Left ventricle myocardium inferior (tissue), 1 donor: ENCODE measurements around the gene ELF4. TPM values are rescaled to one million over a fixed set of nuclear protein-coding genes. Genes with fewer than 3 reads are reported as not detected.
A peak's percentile ranks its signal among the peaks of the same experiment; 100 is the strongest.

Experiments
- DNase-seq: peaks from one replicate; pipeline ENCODE4 v3.0.0-alpha.2; 2020
- H3K27ac ChIP-seq: fragments of 200-600 bp; replicated peaks from 2 replicates; pipeline ENCODE4 v1.8.0; 2021
- H3K27me3 ChIP-seq: fragments of 200-600 bp; 2 replicates; pipeline ENCODE4 v1.8.0; 2021; ENCODE audit warnings: low read depth
- H3K36me3 ChIP-seq: fragments of 200-600 bp; 2 replicates; pipeline ENCODE4 v1.8.0; 2021
- H3K4me1 ChIP-seq: fragments of 200-600 bp; 2 replicates; pipeline ENCODE4 v1.8.0; 2021
- H3K4me3 ChIP-seq: fragments of 200-600 bp; 2 replicates; pipeline ENCODE4 v1.8.0; 2021; ENCODE audit warnings: mild to moderate bottlenecking, moderate library complexity
- H3K9me3 ChIP-seq: fragments of 200-600 bp; replicated peaks from 2 replicates; pipeline ENCODE4 v1.8.0; 2021
- intact Hi-C: fragments of 100-400 bp; cut with micrococcal nuclease; formaldehyde crosslinking; loops from one replicate; pipeline ENCODE4 v1.11.0; 2022
- total RNA-seq: library from RNA; stranded (reverse); fragmentation: NEBNext Ultra II Directional; extraction: Animal tissue kit (Norgen Biotek cat#: 25700); gene quantifications from one replicate; pipeline ENCODE4 v1.2.1, GENCODE V29; 2021
- TF ChIP-seq, protein P1 (sequence below): fragments of 200-600 bp; IDR thresholded peaks from 2 replicates; pipeline ENCODE4 v1.8.0; 2021; ENCODE audit warnings: antibody characterized with exemption, mild to moderate bottlenecking, borderline replicate concordance
- donor health status: DM: no; HTN: yes; CAD: no; lungs with severe emphysema.

ELF4 gene
- total RNA-seq, 1 donor from 2014 or later = 2.2 TPM

DNA sequence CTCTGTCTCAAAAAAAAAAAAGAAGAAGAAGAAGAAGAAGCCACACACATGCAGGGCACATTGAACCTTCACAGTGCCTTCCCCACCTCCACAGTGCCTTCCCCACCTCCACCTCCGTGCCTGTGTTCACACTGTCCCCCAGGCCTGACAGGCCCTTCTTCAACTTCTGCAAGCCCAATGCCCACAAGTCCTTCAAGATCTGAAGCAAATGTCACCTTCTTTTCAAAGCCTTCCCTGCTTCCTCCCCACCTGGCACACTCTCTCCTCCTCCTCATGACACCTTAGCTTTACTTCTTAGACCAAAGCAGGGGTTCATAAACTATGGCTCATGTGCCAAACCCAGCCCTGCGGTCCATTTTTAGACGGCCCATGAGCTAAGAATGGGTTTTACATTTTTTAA lies 19.9 kb downstream of the ELF4 start:
- peaks cover 14% of the 10 kb centered on the region for H3K4me1 ChIP-seq
- DNase-seq = no peak
- H3K4me3 ChIP-seq = no peak overlapping the region
- intact Hi-C loops = no loop called here
- H3K9me3 ChIP-seq = no peaks in the 10 kb centered on the region
- no peaks in the 10 kb centered on the region for H3K27me3 ChIP-seq
- TF ChIP-seq, protein P1, sequence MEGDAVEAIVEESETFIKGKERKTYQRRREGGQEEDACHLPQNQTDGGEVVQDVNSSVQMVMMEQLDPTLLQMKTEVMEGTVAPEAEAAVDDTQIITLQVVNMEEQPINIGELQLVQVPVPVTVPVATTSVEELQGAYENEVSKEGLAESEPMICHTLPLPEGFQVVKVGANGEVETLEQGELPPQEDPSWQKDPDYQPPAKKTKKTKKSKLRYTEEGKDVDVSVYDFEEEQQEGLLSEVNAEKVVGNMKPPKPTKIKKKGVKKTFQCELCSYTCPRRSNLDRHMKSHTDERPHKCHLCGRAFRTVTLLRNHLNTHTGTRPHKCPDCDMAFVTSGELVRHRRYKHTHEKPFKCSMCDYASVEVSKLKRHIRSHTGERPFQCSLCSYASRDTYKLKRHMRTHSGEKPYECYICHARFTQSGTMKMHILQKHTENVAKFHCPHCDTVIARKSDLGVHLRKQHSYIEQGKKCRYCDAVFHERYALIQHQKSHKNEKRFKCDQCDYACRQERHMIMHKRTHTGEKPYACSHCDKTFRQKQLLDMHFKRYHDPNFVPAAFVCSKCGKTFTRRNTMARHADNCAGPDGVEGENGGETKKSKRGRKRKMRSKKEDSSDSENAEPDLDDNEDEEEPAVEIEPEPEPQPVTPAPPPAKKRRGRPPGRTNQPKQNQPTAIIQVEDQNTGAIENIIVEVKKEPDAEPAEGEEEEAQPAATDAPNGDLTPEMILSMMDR = no peak
- H3K36me3 ChIP-seq = no peaks in the 10 kb centered on the region
- no peak overlapping the region for H3K27ac ChIP-seq

DNA sequence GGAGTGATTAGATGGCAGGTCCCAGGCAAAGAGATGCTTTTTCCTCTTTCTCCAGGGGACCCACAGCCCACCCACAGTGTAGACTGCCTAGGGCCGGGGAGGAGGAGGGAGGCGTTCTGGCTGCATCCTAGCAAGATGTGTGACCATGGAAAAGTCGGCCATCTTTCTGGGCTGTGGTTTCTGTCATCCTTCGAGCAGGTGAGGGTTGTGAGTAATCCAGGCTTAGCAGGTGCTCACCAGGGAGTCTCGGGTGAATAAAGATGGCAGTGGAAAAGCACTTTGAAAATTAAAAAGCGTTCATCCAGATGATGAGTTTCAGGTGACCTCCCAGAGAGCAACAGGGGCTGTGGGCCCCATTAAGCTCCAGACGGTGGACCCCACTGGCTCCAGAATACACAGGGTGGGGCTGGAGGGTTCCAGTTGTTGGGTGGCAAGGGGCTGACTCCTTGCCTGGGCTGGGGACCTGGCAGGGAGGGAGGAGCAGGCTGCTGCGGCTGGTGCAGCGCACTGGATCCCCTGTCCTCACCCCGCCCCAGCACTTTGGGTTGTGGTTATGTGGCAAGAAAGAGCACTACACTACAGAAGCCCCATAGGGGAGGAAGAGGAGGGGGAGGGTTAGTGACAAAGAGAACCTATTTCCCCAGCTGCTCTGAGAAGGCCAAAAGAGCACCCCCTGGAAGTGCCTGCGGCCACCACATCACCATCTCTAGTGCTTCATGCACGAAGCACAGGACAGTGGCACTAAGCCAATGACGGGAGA lies 23.7 kb downstream of the ELF4 start:
- Histone ChIP-seq H3K27ac (peak overlapping the region; percentile 68), H3K4me3 (no peak overlapping the region), H3K9me3 (no peaks in the 10 kb centered on the region), H3K27me3 (no peaks in the 10 kb centered on the region), H3K36me3 (no peaks in the 10 kb centered on the region), H3K4me1 (peaks cover 29% of the 10 kb centered on the region)
- no peak for DNase-seq
- intact Hi-C loops = no loop called here
- TF ChIP-seq, protein P1 = no peak

DNA sequence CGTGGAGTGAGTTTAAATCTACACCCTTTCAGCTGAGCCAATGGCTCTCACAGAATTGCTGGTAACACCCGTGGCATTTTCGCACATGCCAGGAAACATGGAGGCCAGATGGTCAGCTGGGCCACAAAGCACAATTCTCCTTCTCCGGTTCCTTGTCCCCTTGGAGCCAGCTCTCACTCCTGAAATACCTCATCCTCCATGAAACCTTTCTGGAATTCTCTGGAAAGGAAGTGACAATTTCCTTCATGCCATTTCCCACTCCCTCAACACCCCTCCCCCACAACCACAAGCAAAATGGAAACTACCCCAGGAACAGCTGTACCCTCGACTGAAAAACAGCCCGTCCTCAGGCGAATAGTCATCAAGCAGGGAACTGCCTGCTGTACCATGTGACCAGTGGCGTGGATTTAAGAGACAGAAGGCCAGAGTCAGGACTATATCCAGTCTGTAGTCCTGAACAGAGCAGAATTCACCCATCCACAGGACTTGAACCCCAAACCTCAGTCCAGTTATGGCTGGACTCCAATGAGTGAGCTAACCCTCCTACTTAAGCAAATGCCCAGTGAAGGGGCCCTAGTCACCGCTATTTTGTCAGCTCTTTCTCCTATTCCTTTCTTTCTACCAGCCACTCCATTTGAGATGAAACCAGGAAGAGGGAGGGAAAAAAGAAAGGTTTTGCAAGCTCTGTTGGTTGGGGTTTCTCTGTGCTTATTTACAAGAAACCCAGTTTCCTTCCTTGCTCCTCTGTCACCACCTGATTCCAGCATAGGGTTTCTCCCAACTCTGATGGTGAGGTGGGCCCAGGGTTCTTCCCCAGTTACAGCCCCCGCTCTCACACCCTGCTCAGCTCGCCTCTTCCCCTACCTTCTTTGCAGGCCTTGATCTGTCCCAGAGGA lies 24.5 kb downstream of the ELF4 start:
- Histone ChIP-seq H3K4me1 (peaks cover 37% of the 10 kb centered on the region), H3K9me3 (no peaks in the 10 kb centered on the region), H3K4me3 (no peak overlapping the region), H3K36me3 (no peaks in the 10 kb centered on the region), H3K27ac (peak overlapping the region; percentile 68), H3K27me3 (no peaks in the 10 kb centered on the region)
- TF ChIP-seq, protein P1 = no peak
- intact Hi-C loops = no loop called here
- DNase-seq = no peak

DNA sequence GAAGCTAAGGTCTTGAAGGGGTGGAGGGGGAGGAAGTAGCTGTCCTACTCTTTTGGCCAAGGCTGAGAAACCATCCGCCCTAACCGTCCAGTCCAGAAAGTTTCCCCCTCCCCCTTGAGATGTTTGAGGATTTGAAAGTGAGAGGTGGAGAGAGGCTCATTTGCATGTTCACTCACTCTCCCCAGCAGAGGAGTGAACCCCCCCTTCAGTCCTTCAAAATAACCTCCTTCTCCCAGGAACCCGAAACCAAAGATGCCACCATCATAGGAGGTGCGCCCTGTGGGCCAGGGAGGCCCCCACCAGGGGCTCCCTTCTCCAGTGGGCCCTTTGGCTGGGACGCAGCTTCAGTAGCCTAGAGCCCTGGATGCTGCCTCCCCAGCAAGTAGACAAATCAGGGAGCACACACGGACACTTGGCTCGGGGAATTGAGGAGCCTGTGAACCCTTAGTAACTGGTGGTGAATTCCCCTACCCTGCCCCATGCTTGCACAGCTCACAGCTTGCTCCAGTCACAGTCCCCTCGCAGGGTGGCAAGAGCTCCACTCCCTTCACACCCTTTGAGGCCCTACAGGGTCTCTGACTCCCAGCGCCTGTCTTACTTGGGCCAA lies 25.6 kb downstream of the ELF4 start:
- TF ChIP-seq, protein P1 = no peak
- peak overlapping the region; percentile 68 for H3K27ac ChIP-seq
- DNase-seq = no peak
- intact Hi-C loops = no loop called here
- no peaks in the 10 kb centered on the region for H3K27me3 ChIP-seq
- peaks cover 41% of the 10 kb centered on the region for H3K4me1 ChIP-seq
- no peaks in the 10 kb centered on the region for H3K9me3 ChIP-seq
- H3K4me3 ChIP-seq = no peak overlapping the region
- H3K36me3 ChIP-seq = no peaks in the 10 kb centered on the region

DNA sequence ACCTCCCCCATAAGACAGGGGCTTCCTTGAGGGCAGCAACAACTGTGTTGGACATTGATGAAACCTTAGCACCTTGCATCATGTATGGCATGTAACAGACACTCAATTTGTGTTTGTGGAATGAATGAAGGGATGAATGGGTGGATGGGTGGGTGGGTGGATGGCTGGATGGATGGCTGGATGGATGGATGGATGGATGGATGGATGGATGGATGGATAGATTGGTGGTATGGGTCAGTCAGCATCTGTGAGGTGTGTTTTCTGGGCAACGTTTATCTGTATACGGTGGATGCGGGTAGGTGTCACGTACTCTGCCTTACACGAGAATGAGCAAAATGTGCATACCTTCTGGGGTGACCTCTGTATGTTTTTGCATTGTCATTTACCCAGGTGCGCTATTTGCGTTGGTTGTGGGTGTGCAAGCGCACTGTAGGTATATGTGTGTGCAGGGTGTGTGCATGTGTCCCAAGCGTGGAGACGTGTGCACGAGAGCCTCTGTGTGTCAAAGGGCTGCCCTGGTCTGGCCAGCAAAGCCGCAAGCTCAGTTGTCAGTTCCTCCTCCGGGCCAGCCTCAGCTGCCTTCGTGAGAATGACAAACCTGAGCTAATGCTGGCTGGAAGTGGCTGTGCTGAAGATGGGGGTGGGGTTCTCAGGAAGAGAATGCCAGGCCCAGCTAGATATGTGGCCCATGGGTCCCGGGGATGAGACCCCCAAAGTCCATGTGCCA lies 26.5 kb downstream of the ELF4 start:
- H3K4me3 ChIP-seq = no peak overlapping the region
- H3K36me3 ChIP-seq = no peaks in the 10 kb centered on the region
- DNase-seq = no peak
- no peaks in the 10 kb centered on the region for H3K9me3 ChIP-seq
- no peaks in the 10 kb centered on the region for H3K27me3 ChIP-seq
- H3K27ac ChIP-seq = peak overlapping the region; percentile 68
- TF ChIP-seq, protein P1 = no peak
- intact Hi-C loops = no loop called here
- peaks cover 41% of the 10 kb centered on the region for H3K4me1 ChIP-seq
